HG02571 (cell line): ENCODE measurements around the gene ZNG1A.
"Not testable (repeated sequence)": the region's sequence is repeated elsewhere in the genome, so short reads cannot be mapped to it uniquely, and the experiment has no call there.

Experiments
- ATAC-seq: cut with Tn5 transposase; IDR thresholded peaks from one replicate; pipeline ENCODE4 v1.9.1; 2021; ENCODE audit warnings: mild to moderate bottlenecking, moderate library complexity; ENCODE audit not compliant: unreplicated experiment

Gene ZNG1A

DNA sequence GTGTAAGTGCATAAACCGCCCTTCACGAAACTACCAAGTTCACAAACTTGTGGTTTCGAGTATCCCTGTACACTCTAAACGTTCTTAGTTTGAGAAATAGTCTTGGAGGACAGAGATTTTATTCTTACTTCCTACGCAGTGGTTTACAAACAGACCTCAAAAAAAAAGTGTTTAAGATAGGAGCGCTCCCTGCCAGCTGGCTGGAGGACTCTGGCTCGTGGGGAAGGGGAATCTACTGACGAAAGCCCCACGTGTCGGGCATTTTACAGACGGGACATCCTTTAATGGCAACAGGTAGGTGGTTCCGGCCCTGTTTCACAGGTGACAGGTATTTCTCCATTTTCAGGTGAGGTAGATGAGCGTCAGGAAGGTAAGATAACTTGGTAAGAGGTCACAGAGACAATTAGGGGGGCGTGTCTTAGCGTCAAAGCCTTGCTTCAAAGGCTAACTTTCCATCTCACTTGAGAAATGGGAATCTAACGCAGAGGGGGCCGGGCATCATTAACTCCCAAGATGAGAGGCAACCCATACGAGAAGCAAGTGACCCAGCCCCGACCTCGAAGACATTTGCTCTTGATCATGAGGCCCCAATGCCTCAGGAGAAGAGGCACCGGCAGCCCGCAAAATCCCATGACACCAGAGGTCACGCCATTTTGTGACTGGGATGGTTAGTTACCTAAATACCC is 573 bp downstream of the ZNG1A start:
- ATAC-seq = not testable (repeated sequence)

- not testable (repeated sequence) for ATAC-seq
Measured at GRCh38 chr9:169757-170156, 9.1 kb downstream of the ZNG1A start.

DNA sequence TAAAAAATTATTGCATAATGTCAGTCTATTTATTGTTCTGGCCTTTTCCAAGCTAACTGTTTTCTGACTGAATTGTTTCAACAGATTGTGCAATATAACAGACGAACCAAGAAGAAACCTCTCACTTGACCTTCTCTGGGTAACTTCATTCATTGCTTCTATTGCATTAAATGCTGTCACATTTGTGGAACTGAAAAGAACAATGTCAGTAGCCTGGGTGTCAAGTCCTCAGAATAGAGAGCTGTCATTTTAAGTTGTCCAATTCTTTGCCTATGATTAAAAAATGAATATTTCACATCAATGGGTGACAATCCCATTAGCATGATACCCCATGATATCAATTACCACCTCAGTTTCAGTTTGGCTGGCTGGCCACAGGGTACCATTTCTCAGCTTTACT is 19.0 kb downstream of the ZNG1A start:
- not testable (repeated sequence) for ATAC-seq

GRCh38 chr9:151173-151572 is 27.7 kb downstream of the ZNG1A start:
- not testable (repeated sequence) for ATAC-seq

DNA sequence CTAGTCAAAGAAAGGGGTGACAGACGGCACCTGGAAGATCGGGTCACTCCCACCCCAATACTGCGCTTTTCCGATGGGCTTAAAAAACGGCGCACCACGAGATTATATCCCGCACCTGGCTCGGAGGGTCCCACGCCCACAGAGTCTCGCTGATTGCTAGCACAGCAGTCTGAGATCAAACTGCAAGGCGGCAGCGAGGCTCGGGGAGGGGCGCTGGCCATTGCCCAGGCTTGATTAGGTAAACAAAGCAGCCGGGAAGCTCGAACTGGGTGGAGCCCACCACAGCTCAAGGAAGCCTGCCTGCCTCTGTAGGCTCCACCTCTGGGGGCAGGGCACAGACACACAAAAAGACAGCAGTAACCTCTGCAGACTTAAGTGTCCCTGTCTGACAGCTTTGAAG is 39.0 kb downstream of the ZNG1A start:
- not testable (repeated sequence) for ATAC-seq

- not testable (repeated sequence) for ATAC-seq
Measured at GRCh38 chr9:117995-118467, 60.8 kb downstream of the ZNG1A start, which contains the start of gene FOXD4. FOXD4 (minus strand) TSS chr9:118417; CDS start chr9:118119, 298 bp downstream.

GRCh38 chr9:117144-117994 is 61.5 kb downstream of the ZNG1A start:
- not testable (repeated sequence) for ATAC-seq

DNA sequence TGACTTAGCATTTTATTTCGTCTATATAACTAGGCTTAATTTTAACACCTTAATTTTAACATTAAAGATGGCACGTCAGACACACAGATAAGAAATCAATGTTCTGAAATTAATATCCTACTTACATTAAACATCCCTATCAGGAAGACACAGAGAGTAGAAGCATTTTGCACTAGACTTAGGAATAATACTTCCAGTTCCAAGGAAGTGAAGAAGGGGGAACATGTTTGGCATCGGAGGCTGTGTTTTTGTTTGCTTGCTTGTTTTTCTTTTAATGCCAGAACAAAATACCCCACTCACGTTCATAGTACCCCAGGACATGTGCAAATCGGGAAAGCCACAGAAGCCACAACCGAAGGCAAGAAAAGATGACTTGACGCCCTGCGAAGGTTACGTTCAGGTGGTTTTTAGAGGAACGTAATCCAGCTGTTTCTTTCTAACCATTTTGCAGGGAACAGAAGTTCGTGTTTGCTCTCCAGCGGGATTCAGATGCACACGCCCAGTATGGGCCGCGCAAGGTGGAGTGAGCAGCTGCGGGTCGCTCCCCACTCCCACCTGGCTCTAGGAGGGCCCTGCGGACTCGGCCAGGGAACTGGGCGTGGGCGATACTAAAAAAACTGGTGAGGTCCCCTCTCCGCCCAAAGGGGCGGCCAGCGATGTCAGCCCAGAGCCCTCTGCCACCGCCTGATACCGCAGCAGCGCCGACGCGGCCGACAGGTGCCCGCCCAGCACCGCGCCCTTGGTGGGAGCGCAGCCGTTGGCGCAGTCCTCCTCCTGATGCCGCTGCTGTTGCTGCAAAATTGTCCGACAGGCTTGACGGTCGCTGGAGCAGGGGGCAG is 62.4 kb downstream of the ZNG1A start:
- not testable (repeated sequence) for ATAC-seq

- not testable (repeated sequence) for ATAC-seq
Measured at GRCh38 chr9:115118-115451, 63.8 kb downstream of the ZNG1A start.

DNA sequence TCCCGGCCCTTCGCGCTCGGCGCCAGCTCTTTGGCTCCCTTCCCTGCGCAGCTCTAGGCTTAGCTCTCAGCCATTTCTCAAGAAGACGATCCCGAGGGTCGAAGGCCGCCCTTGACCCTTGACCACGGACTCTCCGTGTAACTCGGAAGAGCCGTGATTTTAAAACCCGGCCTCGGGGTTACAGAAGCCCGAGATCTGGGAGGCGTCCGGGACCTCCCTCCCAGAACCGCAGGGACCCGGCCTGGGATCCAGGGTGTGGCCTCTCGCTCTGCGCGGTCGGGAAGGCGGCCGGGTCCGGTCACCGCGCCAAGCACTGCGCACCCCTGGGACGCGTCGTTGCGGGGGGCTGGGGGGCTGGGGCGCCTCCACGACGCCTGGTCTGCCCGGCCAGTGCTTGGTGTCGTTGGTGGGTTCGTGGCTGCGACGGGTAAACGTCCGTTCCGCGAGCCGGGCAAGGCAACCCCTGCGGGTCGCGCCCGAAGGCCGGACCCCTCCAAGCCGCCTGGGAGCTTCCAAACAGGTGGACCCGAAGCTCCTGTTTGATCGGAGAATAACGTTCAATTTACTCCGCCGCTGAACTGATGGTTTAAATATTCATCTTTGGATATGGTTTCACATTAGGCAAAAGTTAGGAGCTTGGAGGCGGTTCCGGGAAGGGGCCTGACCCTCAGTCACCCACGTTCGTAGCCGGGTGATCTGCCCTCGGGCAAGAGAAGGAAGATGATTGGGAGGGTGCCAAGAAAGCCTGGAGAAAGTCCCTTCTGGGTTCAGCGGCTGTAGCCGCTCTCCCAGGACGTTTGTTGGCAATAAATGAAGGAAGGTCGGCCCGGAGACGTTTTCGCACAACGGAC is 64.4 kb downstream of the ZNG1A start:
- ATAC-seq = not testable (repeated sequence)

DNA sequence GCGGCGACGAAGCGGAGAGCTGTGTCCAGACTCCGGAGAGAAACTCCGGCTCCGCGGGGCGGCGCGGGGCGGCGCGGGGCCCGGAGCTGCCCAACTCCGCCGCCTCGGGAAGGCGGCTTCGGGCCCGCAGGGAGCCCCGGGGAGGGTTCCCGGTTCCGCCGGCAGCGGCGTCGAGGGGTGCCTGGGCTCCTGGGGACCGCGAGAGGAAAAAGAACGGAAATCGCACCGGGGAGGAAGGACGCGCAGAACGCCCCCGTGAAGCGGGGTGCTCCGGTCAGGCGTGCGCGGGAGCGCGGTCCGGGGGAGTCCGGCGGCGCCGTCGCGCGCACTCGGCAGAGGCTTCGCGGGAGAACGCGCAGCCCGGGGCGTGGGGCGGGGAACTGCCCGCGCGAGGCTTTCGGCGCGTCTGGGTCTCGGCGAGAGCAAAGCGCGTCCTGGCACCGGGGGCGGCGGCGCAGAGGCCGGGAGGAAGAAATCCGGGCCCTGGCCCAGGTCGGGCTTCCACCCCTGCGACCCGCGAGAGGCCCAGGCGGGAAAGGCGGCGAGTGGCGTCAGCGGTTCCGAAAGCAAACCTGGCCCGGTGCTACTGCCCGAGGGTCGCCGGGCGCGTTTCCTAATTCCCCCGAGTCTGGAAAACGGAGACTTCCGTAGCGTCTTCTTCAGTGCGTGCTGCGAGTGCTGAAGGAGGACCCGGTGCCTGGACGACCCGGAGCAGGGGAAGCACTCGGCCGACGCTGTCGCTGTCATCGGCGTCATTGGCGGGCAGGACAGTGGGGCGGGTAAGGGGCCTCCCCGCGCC is 65.2 kb downstream of the ZNG1A start:
- ATAC-seq = not testable (repeated sequence)

- ATAC-seq = not testable (repeated sequence)
Measured at GRCh38 chr9:112589-113467, 66.0 kb downstream of the ZNG1A start.

GRCh38 chr9:110672-111071 is 68.2 kb downstream of the ZNG1A start:
- ATAC-seq = not testable (repeated sequence)

GRCh38 chr9:109540-109939 is 69.3 kb downstream of the ZNG1A start:
- ATAC-seq = not testable (repeated sequence)

DNA sequence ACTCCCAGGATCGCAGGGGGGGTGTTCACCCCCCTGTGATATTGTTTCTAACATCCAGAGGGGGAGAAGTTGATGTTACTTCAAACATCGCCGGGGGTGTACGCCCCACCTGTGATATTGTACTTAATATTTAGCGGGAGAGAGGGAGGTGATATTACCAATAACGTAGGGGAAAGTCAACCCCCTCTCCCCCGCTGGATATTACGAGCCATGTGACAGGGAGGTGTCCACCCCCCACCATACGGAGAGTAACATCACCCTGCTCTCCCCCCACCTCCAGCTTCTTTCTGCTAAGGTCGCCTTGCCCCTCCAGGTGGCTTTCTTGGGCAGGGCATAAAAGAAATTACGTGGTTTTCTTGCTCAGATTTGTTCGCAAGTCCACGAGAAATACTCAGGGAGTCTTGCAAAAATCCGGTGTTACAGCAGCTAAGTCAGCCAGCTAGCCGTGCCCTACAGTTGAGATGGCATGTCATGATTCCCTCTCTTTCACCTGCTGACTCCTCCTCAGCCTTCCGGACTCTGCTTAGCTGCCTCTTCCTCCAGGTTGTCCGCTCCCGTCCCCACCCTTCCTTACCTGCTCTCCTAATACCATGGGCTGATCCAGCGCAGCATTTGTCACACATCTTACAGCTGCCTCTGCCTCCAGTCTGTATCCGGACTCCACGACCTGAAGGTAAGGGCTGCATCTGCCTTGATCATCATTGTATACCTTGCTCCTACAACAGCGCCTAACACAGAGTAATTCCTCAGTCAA is 69.9 kb downstream of the ZNG1A start:
- ATAC-seq = not testable (repeated sequence)

DNA sequence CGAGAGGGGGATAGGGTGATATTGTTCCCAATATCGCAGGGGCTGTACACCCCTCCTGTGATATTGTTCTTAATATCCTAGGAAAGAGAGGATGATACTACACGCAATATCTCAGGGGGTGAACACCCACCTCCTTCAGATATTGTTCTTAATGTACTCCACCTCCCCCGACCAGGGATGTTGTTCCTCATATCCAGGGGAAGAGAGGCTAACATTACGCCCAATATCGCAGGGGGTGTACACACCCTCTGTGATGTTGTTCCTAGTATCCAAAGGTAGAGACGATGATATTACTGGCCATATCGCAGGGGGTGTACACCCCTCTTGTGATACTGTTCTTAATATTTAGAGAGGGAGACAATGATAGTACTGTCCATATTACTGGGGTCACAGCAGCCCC is 72.9 kb downstream of the ZNG1A start:
- not testable (repeated sequence) for ATAC-seq

DNA sequence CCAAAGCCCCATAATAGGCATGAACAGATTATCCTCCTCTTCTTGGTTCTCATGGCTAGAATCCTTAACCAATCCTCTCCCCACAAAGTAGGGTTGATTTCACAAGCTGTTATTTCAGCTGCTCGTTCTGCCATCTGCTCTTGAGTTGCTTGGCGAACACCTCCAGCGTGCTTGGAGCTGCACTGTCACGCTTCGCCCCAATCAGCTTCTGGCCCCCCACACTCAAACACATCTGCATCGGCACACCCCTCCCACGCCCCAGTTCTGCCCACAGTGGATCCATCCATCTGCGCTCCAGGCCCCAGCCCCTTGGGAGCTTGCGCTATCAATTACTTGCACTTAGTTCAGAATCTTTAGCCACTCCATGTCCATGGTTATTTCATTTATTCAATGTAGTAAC is 78.4 kb downstream of the ZNG1A start:
- ATAC-seq = not testable (repeated sequence)

DNA sequence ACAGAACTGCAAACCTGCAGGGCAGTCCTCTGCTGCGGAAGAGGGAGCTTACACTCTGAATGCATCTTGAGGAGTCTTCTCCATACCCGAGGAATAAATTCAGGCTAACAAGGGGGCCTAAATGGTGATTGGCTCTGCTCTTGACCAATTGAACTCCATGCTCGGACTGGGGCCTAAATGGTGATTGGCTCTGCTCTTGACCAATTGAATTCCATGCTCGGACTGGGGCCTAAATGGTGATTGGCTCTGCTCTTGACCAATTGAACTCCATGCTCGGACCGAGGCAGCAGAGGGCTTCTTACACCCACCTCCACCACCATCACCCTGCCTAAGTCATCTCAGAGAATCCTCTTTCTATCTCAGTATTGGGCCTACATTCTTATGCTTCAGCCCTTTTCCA is 79.0 kb downstream of the ZNG1A start:
- ATAC-seq = not testable (repeated sequence)
